Upper lobe of left lung (tissue), 4 donors: Measurements from ENCODE around the gene WDR11.

Source experiments
- CTCF ChIP-seq, 6 experiments: fragments of 450-650 bp in 4 of 6; fragments of 200-600 bp in 2 of 6; sonication (generic) in 2 of 6; IDR thresholded peaks; one replicate each; pipeline ENCODE4 v1.5.1; 2016 to 2019; ENCODE audit warnings: antibody characterized with exemption in 6 of 6
- POLR2A ChIP-seq, 4 donors: fragments of 450-650 bp; IDR thresholded peaks; one replicate each; pipeline ENCODE4 v1.5.1; 2016 to 2017; ENCODE audit warnings: antibody characterized with exemption in 4 of 4, mild to moderate bottlenecking in 2 of 4

GRCh38 chr10:120824881-120825309 is 26.3 kb upstream of the WDR11 start:
- peak in 4 of 6 experiments; percentile 21 to 49 (median 32) for TF ChIP-seq CTCF (IDR thresholded peaks at IDR 0.05)
- no peak for TF ChIP-seq POLR2A (IDR thresholded peaks at IDR 0.05)
